Uterus (tissue), 4 donors: ENCODE data around the gene RSBN1L. TPM values are rescaled to one million over a fixed set of nuclear protein-coding genes. Genes with fewer than 3 reads are reported as not detected.

Source experiments
- DNase-seq, 2 donors: peaks; one replicate each; pipeline ENCODE4 v3.0.0-alpha.2; 2019 to 2020
- H3K27ac ChIP-seq, 2 donors: fragments of 200-600 bp; sonication (generic); 1 replicate in 1 of 2; 2 replicates in 1 of 2; pipeline ENCODE4 v1.5.1; 2016 to 2018
- H3K27me3 ChIP-seq, 2 donors: fragments of 200-600 bp; sonication (generic); one replicate each; pipeline ENCODE4 v1.5.1; 2018 to 2019; ENCODE audit warnings: control low read depth in 1 of 2
- H3K36me3 ChIP-seq, 2 donors: fragments of 200-600 bp; sonication (generic); one replicate each; pipeline ENCODE4 v1.5.1; 2019; ENCODE audit warnings: control low read depth in 1 of 2
- H3K4me1 ChIP-seq, 2 donors: fragments of 200-600 bp; sonication (generic); one replicate each; pipeline ENCODE4 v1.5.1; 2018 to 2019; ENCODE audit warnings: control low read depth in 1 of 2
- H3K4me3 ChIP-seq, 2 donors: fragments of 200-600 bp; sonication (generic); 1 replicate in 1 of 2; 2 replicates in 1 of 2; pipeline ENCODE4 v1.5.1; 2018 to 2019; ENCODE audit warnings: mild to moderate bottlenecking in 1 of 2
- H3K9me3 ChIP-seq, 2 donors: fragments of 200-600 bp; sonication (generic); one replicate each; pipeline ENCODE4 v1.5.1; 2019; ENCODE audit warnings: control low read depth in 1 of 2
- CTCF ChIP-seq, 4 experiments: fragments of 200-600 bp in 2 of 4; fragments of 450-650 bp in 2 of 4; sonication (generic) in 2 of 4; IDR thresholded peaks; one replicate each; pipeline ENCODE4 v1.5.1; 2016 to 2019; ENCODE audit warnings: antibody characterized with exemption in 4 of 4, mild to moderate bottlenecking in 2 of 4, moderate library complexity in 1 of 4
- POLR2A ChIP-seq, 2 donors: fragments of 450-650 bp; IDR thresholded peaks; one replicate each; pipeline ENCODE4 v1.6.1; 2016; ENCODE audit warnings: antibody characterized with exemption in 2 of 2, mild to moderate bottlenecking in 1 of 2, moderate library complexity in 1 of 2
- intact Hi-C: fragments of 100-400 bp; cut with DNase I; formaldehyde crosslinking; loops from one replicate; pipeline ENCODE4 v1.15.1; 2023; ENCODE audit warnings: low total_unique reads
- total RNA-seq, 4 donors: library from RNA; depleted of rRNA in 3 of 4; stranded (reverse); fragments of >200 nt in 3 of 4; gene quantifications; one replicate each; pipeline versions ENCODE4 v1.1.0 to v1.2.4, GENCODE V29; 2014 to 2023
- donor health status: DM: yes; HTN: yes; CAD: no.

RSBN1L gene
- total RNA-seq, 4 donors from 2014 or later = 25.1 to 55.7 (median 42.5) TPM

- DNase-seq = no peak
- intact Hi-C loops = no loop called here
- TF ChIP-seq POLR2A (IDR thresholded peaks at IDR 0.05) (no peak), CTCF (IDR thresholded peaks at IDR 0.05) (no peak)
- Histone ChIP-seq H3K36me3 (no peaks in the 10 kb centered on the region), H3K9me3 (no peaks in the 10 kb centered on the region), H3K27ac (no peak overlapping the region), H3K4me1 (no peaks in the 10 kb centered on the region), H3K4me3 (no peak overlapping the region), H3K27me3 (no peaks in the 10 kb centered on the region)
Measured at GRCh38 chr7:77766801-77767605, 70.7 kb downstream of the RSBN1L start.

- H3K36me3 ChIP-seq = no peaks in the 10 kb centered on the region
- TF ChIP-seq CTCF (IDR thresholded peaks at IDR 0.05) (no peak), POLR2A (IDR thresholded peaks at IDR 0.05) (no peak)
- H3K4me1 ChIP-seq = no peaks in the 10 kb centered on the region
- intact Hi-C loops = no loop called here
- no peaks in the 10 kb centered on the region for H3K9me3 ChIP-seq
- no peaks in the 10 kb centered on the region for H3K27me3 ChIP-seq
- DNase-seq = no peak
- H3K4me3 ChIP-seq = no peak overlapping the region
- no peak overlapping the region for H3K27ac ChIP-seq
Measured at GRCh38 chr7:77770316-77770715, 74.1 kb downstream of the RSBN1L start.

- Histone ChIP-seq H3K36me3 (no peaks in the 10 kb centered on the region), H3K27me3 (no peaks in the 10 kb centered on the region), H3K9me3 (no peaks in the 10 kb centered on the region), H3K4me3 (no peak overlapping the region), H3K4me1 (no peaks in the 10 kb centered on the region), H3K27ac (no peak overlapping the region)
- intact Hi-C loops = no loop called here
- DNase-seq = no peak
- TF ChIP-seq CTCF (IDR thresholded peaks at IDR 0.05) = no peak
- TF ChIP-seq POLR2A (IDR thresholded peaks at IDR 0.05) = no peak
Measured at GRCh38 chr7:77771901-77772300, 75.6 kb downstream of the RSBN1L start.

GRCh38 chr7:77778535-77778934, 82.3 kb downstream of the RSBN1L start:
- no peak for DNase-seq
- Histone ChIP-seq H3K27me3 (no peaks in the 10 kb centered on the region), H3K36me3 (no peaks in the 10 kb centered on the region), H3K4me1 (no peaks in the 10 kb centered on the region), H3K4me3 (no peak overlapping the region), H3K27ac (no peak overlapping the region), H3K9me3 (no peaks in the 10 kb centered on the region)
- TF ChIP-seq POLR2A (IDR thresholded peaks at IDR 0.05) (no peak), CTCF (IDR thresholded peaks at IDR 0.05) (no peak)
- intact Hi-C loops = no loop called here

GRCh38 chr7:77782383-77782782, 86.1 kb downstream of the RSBN1L start:
- TF ChIP-seq CTCF (IDR thresholded peaks at IDR 0.05) = no peak
- no peak for TF ChIP-seq POLR2A (IDR thresholded peaks at IDR 0.05)
- Histone ChIP-seq H3K27me3 (no peaks in the 10 kb centered on the region), H3K4me3 (no peak overlapping the region), H3K4me1 (no peaks in the 10 kb centered on the region), H3K36me3 (no peaks in the 10 kb centered on the region), H3K27ac (no peak overlapping the region), H3K9me3 (no peaks in the 10 kb centered on the region)
- no peak for DNase-seq
- intact Hi-C loops = no loop called here
